Measurements from ENCODE around the gene CKS1B. TPM values are rescaled to one million over a fixed set of nuclear protein-coding genes. Genes with fewer than 3 reads are reported as not detected.

Gene CKS1B
- total and polyA plus RNA-seq, 9 of the 15 experiments (the other 6 are each of a cell fraction or from before 2014, with no cell fraction given), result 215 to 1,103 (median 460) TPM

GRCh38 chr1:155001675-155002463 is 27.4 kb downstream of the CKS1B start (continued):
- TF ChIP-seq HMG20B (CRISPR knock-in tag; IDR thresholded peaks at IDR 0.05), result no peak
- TF ChIP-seq CREB5 (CRISPR knock-in tag; IDR thresholded peaks at IDR 0.05), result no peak
- no peak; the same call in 1 of the 2 replicates for TF ChIP-seq PHF21A (IDR thresholded peaks at IDR 0.05; ENCODE audit: borderline replicate concordance, low read depth)
- TF ChIP-seq KHSRP (IDR thresholded peaks at IDR 0.05), result no peak
- TF ChIP-seq ZBTB34 (CRISPR knock-in tag; IDR thresholded peaks at IDR 0.05), result no peak
- TF ChIP-seq UBTF (IDR thresholded peaks at IDR 0.05; ENCODE audit: borderline replicate concordance in 1 of 2, low read depth in 2 of 2, low read length in 2 of 2), result 0 out of 4 replicates have a peak, but pooled peaks of 1 of the 2 experiments have one; percentile 49
- no peak for TF ChIP-seq POLR2B (IDR thresholded peaks at IDR 0.05; ENCODE audit: low read depth, partially characterized antibody)
- peak; percentile 68; the same call in 1 of the 2 replicates for TF ChIP-seq HLTF (IDR thresholded peaks at IDR 0.05)
- no peak for TF ChIP-seq FOSL1 (tag; conservative IDR thresholded peaks at IDR 0.05)
- TF ChIP-seq CXXC5 (CRISPR knock-in tag; IDR thresholded peaks at IDR 0.05), result peak; percentile 49
- no peak for TF ChIP-seq ZBTB33 (CRISPR knock-in tag; IDR thresholded peaks at IDR 0.05)
- peak; percentile 67 for TF ChIP-seq MTA1 (IDR thresholded peaks at IDR 0.05; ENCODE audit: borderline replicate concordance)
- TF ChIP-seq ZBTB12 (CRISPR knock-in tag; IDR thresholded peaks at IDR 0.05), result no peak
- TF ChIP-seq ZNF695 (CRISPR knock-in tag; IDR thresholded peaks at IDR 0.05), result no peak
- TF ChIP-seq CREB1 (IDR thresholded peaks at IDR 0.05), result no peak
- TF ChIP-seq CREB1 (CRISPR knock-in tag; IDR thresholded peaks at IDR 0.05), result peak; percentile 80; the same call in 1 of the 2 replicates
- no peak for TF ChIP-seq TEAD1 (CRISPR knock-in tag; IDR thresholded peaks at IDR 0.05)
- no peak for TF ChIP-seq ZNF143 (CRISPR knock-in tag; IDR thresholded peaks at IDR 0.05)
- no peak for TF ChIP-seq YBX1 (IDR thresholded peaks at IDR 0.05)
- no peak for TF ChIP-seq ZNF239 (CRISPR knock-in tag; IDR thresholded peaks at IDR 0.05)
